ENCODE data around the gene MISP.

The MISP gene

GRCh38 chr19:799076-799881 is 48.4 kb downstream of the MISP start:
- no peak for TF ChIP-seq CTCF (IDR thresholded peaks at IDR 0.05; ENCODE audit: low read depth, low read length)

DNA sequence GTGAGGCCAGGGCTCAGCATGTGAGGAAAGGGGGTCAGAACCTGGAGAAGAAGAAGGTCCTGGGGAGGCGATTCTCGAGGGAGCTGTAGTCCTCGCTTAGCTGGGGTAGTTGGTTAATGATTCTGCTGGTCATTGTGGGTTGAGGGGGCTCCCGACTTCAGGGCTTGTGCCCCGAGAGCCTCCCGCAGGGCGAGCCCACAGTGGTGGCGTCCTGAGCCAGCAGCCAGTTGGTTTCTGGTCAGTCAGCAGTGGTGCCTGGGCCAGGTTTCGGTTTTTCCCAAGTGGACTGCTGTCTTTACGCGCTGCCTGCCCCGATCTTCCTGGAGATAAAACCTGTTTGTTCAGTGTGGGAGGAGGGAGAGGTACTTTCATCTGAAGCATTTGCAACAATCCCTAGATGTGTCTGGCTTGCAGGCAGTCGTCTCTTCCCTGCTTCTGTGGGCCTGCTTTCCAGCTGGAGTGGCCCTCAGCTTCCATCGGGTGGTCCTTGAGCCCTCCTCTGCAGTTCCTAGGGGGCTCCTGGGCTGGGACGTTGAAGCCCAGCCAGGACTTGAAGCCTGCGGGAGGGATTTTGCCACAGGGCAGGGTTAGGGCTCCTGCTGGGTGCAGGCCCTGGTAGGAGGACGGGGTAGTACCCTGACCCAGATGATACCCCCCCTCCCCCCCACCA is 49.6 kb downstream of the MISP start:
- H3K4me3 ChIP-seq (ENCODE audit: low read depth, low read length), result peak overlapping the region; percentile 16; the same call in 1 of the 2 replicates

More at GRCh38 chr19:799076-799881, 48.4 kb downstream of the MISP start:
- peak overlapping the region; percentile 91 for H3K4me3 ChIP-seq (ENCODE audit: low read depth, low read length)

GRCh38 chr19:801030-801860 is 50.3 kb downstream of the MISP start:
- no peak overlapping the region for H3K4me3 ChIP-seq (ENCODE audit: low read depth, low read length)
- TF ChIP-seq CTCF (IDR thresholded peaks at IDR 0.05; ENCODE audit: low read depth, low read length), result no peak

More for the DNA sequence above, 49.6 kb downstream of the MISP start:
- no peak for TF ChIP-seq CTCF (IDR thresholded peaks at IDR 0.05; ENCODE audit: low read depth, low read length)

GRCh38 chr19:801861-802497 is 51.1 kb downstream of the MISP start:
- no peak overlapping the region for H3K4me3 ChIP-seq (ENCODE audit: low read depth, low read length)
- no peak for TF ChIP-seq CTCF (IDR thresholded peaks at IDR 0.05; ENCODE audit: low read depth, low read length)

GRCh38 chr19:802498-803098 is 51.7 kb downstream of the MISP start:
- no peak for TF ChIP-seq CTCF (IDR thresholded peaks at IDR 0.05; ENCODE audit: low read depth, low read length)
- H3K4me3 ChIP-seq (ENCODE audit: low read depth, low read length), result no peak overlapping the region

- no peak for TF ChIP-seq CTCF (IDR thresholded peaks at IDR 0.05; ENCODE audit: low read depth, low read length)
- no peak overlapping the region for H3K4me3 ChIP-seq (ENCODE audit: low read depth, low read length)
These were observed 52.2 kb downstream of the MISP start for GRCh38 chr19:803099-803561.

All from WI38 (cell line).